Measurements from ENCODE around the gene DCP1B.

DCP1B gene

GRCh38 chr12:1936406-1937320, 67.6 kb downstream of the DCP1B start:
- Histone ChIP-seq H3K27me3 (replicated peaks; ENCODE audit: control insufficient read depth, insufficient read depth, low read length) (no peaks in the 10 kb centered on the region), H3K4me3 (replicated peaks; ENCODE audit: low read depth, low read length) (no peak overlapping the region), H3K36me3 (ENCODE audit: control insufficient read depth, insufficient read depth, low read length) (no peaks in the 10 kb centered on the region; the same call in 1 of the 2 replicates)
- DNase-seq (ENCODE audit: extremely low read depth, insufficient read length), result no peak
- TF ChIP-seq CTCF (IDR thresholded peaks at IDR 0.05; ENCODE audit: insufficient read depth, low read length, poor library complexity, severe bottlenecking), result no peak

- Histone ChIP-seq H3K4me3 (replicated peaks; ENCODE audit: low read depth, low read length) (no peak overlapping the region), H3K27me3 (replicated peaks; ENCODE audit: control insufficient read depth, insufficient read depth, low read length) (no peaks in the 10 kb centered on the region), H3K36me3 (ENCODE audit: control insufficient read depth, insufficient read depth, low read length) (no peaks in the 10 kb centered on the region; the same call in 1 of the 2 replicates)
- no peak for TF ChIP-seq CTCF (IDR thresholded peaks at IDR 0.05; ENCODE audit: insufficient read depth, low read length, poor library complexity, severe bottlenecking)
- DNase-seq (ENCODE audit: extremely low read depth, insufficient read length), result no peak
These were observed 68.4 kb downstream of the DCP1B start for GRCh38 chr12:1935700-1936378.

GRCh38 chr12:1935242-1935641, 69.0 kb downstream of the DCP1B start:
- no peak overlapping the region for H3K4me3 ChIP-seq (replicated peaks; ENCODE audit: low read depth, low read length)
- no peak for DNase-seq (ENCODE audit: extremely low read depth, insufficient read length)
- no peak for TF ChIP-seq CTCF (IDR thresholded peaks at IDR 0.05; ENCODE audit: insufficient read depth, low read length, poor library complexity, severe bottlenecking)
- no peaks in the 10 kb centered on the region; the same call in 1 of the 2 replicates for H3K36me3 ChIP-seq (ENCODE audit: control insufficient read depth, insufficient read depth, low read length)
- H3K27me3 ChIP-seq (replicated peaks; ENCODE audit: control insufficient read depth, insufficient read depth, low read length), result no peaks in the 10 kb centered on the region

- DNase-seq (ENCODE audit: extremely low read depth, insufficient read length), result no peak
- H3K4me3 ChIP-seq (replicated peaks; ENCODE audit: low read depth, low read length), result no peak overlapping the region
- H3K36me3 ChIP-seq (ENCODE audit: control insufficient read depth, insufficient read depth, low read length), result no peaks in the 10 kb centered on the region; the same call in 1 of the 2 replicates
- TF ChIP-seq CTCF (IDR thresholded peaks at IDR 0.05; ENCODE audit: insufficient read depth, low read length, poor library complexity, severe bottlenecking), result no peak
- H3K27me3 ChIP-seq (replicated peaks; ENCODE audit: control insufficient read depth, insufficient read depth, low read length), result no peaks in the 10 kb centered on the region
These were observed 69.4 kb downstream of the DCP1B start for GRCh38 chr12:1934831-1935230.

- H3K27me3 ChIP-seq (replicated peaks; ENCODE audit: control insufficient read depth, insufficient read depth, low read length), result no peaks in the 10 kb centered on the region
- H3K36me3 ChIP-seq (ENCODE audit: control insufficient read depth, insufficient read depth, low read length), result no peaks in the 10 kb centered on the region; the same call in 1 of the 2 replicates
- no peak for TF ChIP-seq CTCF (IDR thresholded peaks at IDR 0.05; ENCODE audit: insufficient read depth, low read length, poor library complexity, severe bottlenecking)
- no peak overlapping the region for H3K4me3 ChIP-seq (replicated peaks; ENCODE audit: low read depth, low read length)
- DNase-seq (ENCODE audit: extremely low read depth, insufficient read length), result no peak
These were observed 70.2 kb downstream of the DCP1B start for GRCh38 chr12:1934068-1934467.
